K562 (cell line): ENCODE data around the gene DGKK. TPM values are rescaled to one million over a fixed set of nuclear protein-coding genes. Genes with fewer than 3 reads are reported as not detected.

Experiments used
- ATAC-seq: fragments of 200-7000 bp; cut with Tn5 transposase; 3 replicates; pipeline ENCODE4 v1.9.1; 2020; ENCODE audit warnings: moderate library complexity
- BruUV-seq: library from RNA; stranded (reverse); fragments of 400-500 nt; replicated peaks from 2 replicates; lab custom pipeline; 2021; lab: Mats Ljungman, UMichigan
- CTCF ChIA-PET: fragments of 300-600 bp; formaldehyde crosslinking; extraction: SDS; loops from one replicate; lab custom pipeline; 2021; ENCODE audit warnings: low intra/inter-chr PET ratio; lab: Yijun Ruan, JAX
- POLR2A ChIA-PET: fragments of 300-600, 350-650 bp; sonication (Branson Sonifier 250); formaldehyde crosslinking; extraction: SDS; loops from one replicate; lab custom pipeline; 2021; ENCODE audit warnings: antibody characterized with exemption, inconsistent platforms; lab: Yijun Ruan, JAX
- DNase-seq, 4 experiments: peaks; one replicate each; pipeline versions ENCODE4 v3.0.0 to v3.0.0-alpha.2; 2011 to 2018; ENCODE audit warnings: low spot score in 3 of 4, mixed read lengths in 3 of 4; ENCODE audit errors: extremely low read depth in 1 of 4
- FAIRE-seq: peaks from 2 replicates; lab custom pipeline; 2011; peaks lifted over from hg19 to GRCh38; lab: Jason Lieb, UNC
- H2AFZ ChIP-seq: 2 replicates; pipeline ENCODE4 v1.6.0; 2011; ENCODE audit warnings: low read depth, low read length, control low read depth, inconsistent platforms
- H3K27ac ChIP-seq: fragments of 200-600 bp; 3 replicates; pipeline ENCODE4 v1.8.0; 2011; ENCODE audit warnings: low read depth, mild to moderate bottlenecking, control low read depth, inconsistent platforms, low read length, moderate library complexity, mixed read lengths; ENCODE audit errors: extremely low read depth
- H3K27me3 ChIP-seq, 2 experiments: fragments of 300-600 bp in 1 of 2; 2 replicates in 1 of 2; 3 replicates in 1 of 2; pipeline versions ENCODE4 v1.6.0 to v1.8.0; 2011; ENCODE audit warnings: inconsistent platforms in 2 of 2, low read length in 2 of 2, mild to moderate bottlenecking in 1 of 2, mixed read lengths in 1 of 2, moderate library complexity in 1 of 2; ENCODE audit not compliant: control insufficient read depth in 2 of 2, insufficient read depth in 2 of 2
- H3K36me3 ChIP-seq: fragments of 300-600 bp; 3 replicates; pipeline ENCODE4 v1.8.0; 2011; ENCODE audit warnings: mild to moderate bottlenecking, low read length, inconsistent platforms; ENCODE audit not compliant: control insufficient read depth, insufficient read depth
- H3K4me1 ChIP-seq, 2 experiments: fragments of 200-600 bp in 1 of 2; replicated peaks in 1 of 2; 2 replicates in 1 of 2; 3 replicates in 1 of 2; pipeline versions ENCODE4 v1.5.1 to v1.8.0; 2011; ENCODE audit warnings: inconsistent platforms in 2 of 2, low read length in 2 of 2, mild to moderate bottlenecking in 1 of 2, mixed read lengths in 1 of 2, moderate library complexity in 1 of 2; ENCODE audit not compliant: control insufficient read depth in 2 of 2, insufficient read depth in 2 of 2
- H3K4me2 ChIP-seq: 2 replicates; pipeline ENCODE4 v1.6.1; 2011; ENCODE audit warnings: low read length, control low read depth, inconsistent platforms, mixed read lengths; ENCODE audit not compliant: insufficient read depth
- H3K4me3 ChIP-seq: fragments of 200-600 bp; sonication (generic), shearing (Covaris generic); 2 replicates; pipeline ENCODE4 v1.5.1; 2016; ENCODE audit warnings: control low read depth, inconsistent platforms
- H3K79me2 ChIP-seq: fragments of 200-600 bp; 3 replicates; pipeline ENCODE4 v1.8.0; 2011; ENCODE audit warnings: low read length, inconsistent platforms; ENCODE audit not compliant: control insufficient read depth, insufficient read depth
- H3K9ac ChIP-seq, 2 experiments: 2 replicates each; pipeline versions ENCODE4 v1.6.0 to v1.6.1; 2011; ENCODE audit warnings: low read depth in 2 of 2, low read length in 2 of 2, control low read depth in 1 of 2, inconsistent platforms in 1 of 2, mild to moderate bottlenecking in 1 of 2, mixed read lengths in 1 of 2; ENCODE audit not compliant: insufficient read depth in 1 of 2
- H3K9me1 ChIP-seq: one replicate; pipeline ENCODE4 v1.6.0; 2011; ENCODE audit warnings: inconsistent platforms, mild to moderate bottlenecking, low read length, moderate library complexity; ENCODE audit not compliant: control insufficient read depth, insufficient read depth
- H3K9me3 ChIP-seq: replicated peaks from 2 replicates; pipeline ENCODE4 v1.5.1; 2011; ENCODE audit warnings: low read depth, low read length, inconsistent platforms; ENCODE audit not compliant: control insufficient read depth, insufficient read depth
- H4K20me1 ChIP-seq: replicated peaks from 2 replicates; pipeline ENCODE4 v1.6.1; 2011; ENCODE audit warnings: low read length, inconsistent platforms, mixed read lengths; ENCODE audit not compliant: control insufficient read depth, insufficient read depth
- C11orf30 ChIP-seq: fragments of 450-650 bp; IDR thresholded peaks from 2 replicates; pipeline ENCODE4 v1.6.1; 2016; ENCODE audit warnings: low read depth, mild to moderate bottlenecking
- CCAR2 ChIP-seq: fragments of 200-400 bp; formaldehyde crosslinking; IDR thresholded peaks from 2 replicates; pipeline ENCODE4 v1.6.1; 2017; ENCODE audit warnings: mild to moderate bottlenecking, low read depth, low read length
- FOXA3 ChIP-seq, 2 experiments: fragments of 450-650 bp in 1 of 2; sonication (generic) in 1 of 2; formaldehyde crosslinking; IDR thresholded peaks in 1 of 2; conservative IDR thresholded peaks in 1 of 2; 2 replicates each; pipeline versions ENCODE4 v1.4.0 to v1.8.0; 2020 to 2022; ENCODE audit warnings: mild to moderate bottlenecking in 2 of 2, missing genetic modification reagents in 1 of 2
- KLF10 ChIP-seq: fragments of 250-450 bp; sonication (Bioruptor Pico); IDR thresholded peaks from 2 replicates; pipeline ENCODE4 v1.6.1; 2021; ENCODE audit warnings: matching md5 sums
- MAFK ChIP-seq: IDR thresholded peaks from 2 replicates; pipeline ENCODE4 v1.6.1; 2011; ENCODE audit warnings: low read length, improper control_type of control experiment
- MITF ChIP-seq: IDR thresholded peaks from 2 replicates; pipeline ENCODE4 v1.6.1; 2014; ENCODE audit warnings: antibody characterized with exemption
- SMAD2 ChIP-seq: fragments of 150-350 bp; IDR thresholded peaks from 2 replicates; pipeline ENCODE4 v1.6.1; 2014; ENCODE audit warnings: low read depth, mild to moderate bottlenecking, low read length
- SMARCA5 ChIP-seq: fragments of 450-650 bp; IDR thresholded peaks from 2 replicates; pipeline ENCODE4 v1.6.1; 2016
- TAF15 ChIP-seq: fragments of 200-400 bp; formaldehyde crosslinking; IDR thresholded peaks from 2 replicates; pipeline ENCODE4 v1.6.1; 2017; ENCODE audit warnings: mild to moderate bottlenecking, low read depth, low read length, moderate library complexity
- TEAD1 ChIP-seq, 2 experiments: fragments of 450-650 bp in 1 of 2; sonication (generic) in 1 of 2; formaldehyde crosslinking; IDR thresholded peaks; 2 replicates each; pipeline versions ENCODE4 v1.4.0 to v1.8.0; 2020 to 2022; ENCODE audit warnings: mild to moderate bottlenecking in 2 of 2, missing genetic modification reagents in 1 of 2
- ZBTB49 ChIP-seq: sonication (generic); formaldehyde crosslinking; IDR thresholded peaks from 2 replicates; pipeline ENCODE4 v1.8.0; 2022; ENCODE audit warnings: missing genetic modification reagents, mild to moderate bottlenecking, borderline replicate concordance
- ZC3H11A ChIP-seq: IDR thresholded peaks from 2 replicates; pipeline ENCODE4 v1.6.1; 2012; ENCODE audit warnings: low read depth, low read length, improper control_type of control experiment
- ZNF316 ChIP-seq: fragments of 450-650 bp; IDR thresholded peaks from 2 replicates; pipeline ENCODE4 v1.6.1; 2016
- in situ Hi-C: fragments of 300-500 bp; cut with MboI; formaldehyde crosslinking; loops from 4 replicates; pipeline ENCODE4 v1.15.0; 2018; ENCODE audit warnings: inconsistent platforms, mixed read lengths
- intact Hi-C: fragments of 100-400 bp; cut with micrococcal nuclease; formaldehyde crosslinking; loops from 2 replicates; pipeline ENCODE4 v1.14.2; 2022
- polyA plus RNA-seq, 8 experiments: library from polyadenylated mRNA; depleted of rRNA in 4 of 8; stranded (reverse) in 5 of 8; unstranded in 3 of 8; fragments of >200 nt; fragmentation: Nextera tagmentation in 2 of 8; fragmentation: Illumina TruSeq in 1 of 8; extraction: Ambion mirVana in 2 of 8; extraction: Trizol in 1 of 8; gene quantifications; 2 replicates each; pipeline versions ENCODE4 v1.2.1 to v1.2.3, GENCODE V29; 2011 to 2014; ENCODE audit warnings: inconsistent platforms in 1 of 8, missing spikeins in 1 of 8
- total RNA-seq, 7 experiments: library from RNA; depleted of rRNA in 6 of 7; stranded (reverse); fragments of >200 nt in 6 of 7; fragmentation: Illumina TruSeq in 2 of 7; extraction: Trizol in 2 of 7; gene quantifications; 2 replicates each; pipeline versions ENCODE4 v1.2.1 to v1.2.3, GENCODE V29; 2011 to 2021; ENCODE audit warnings: low replicate concordance in 1 of 7

Gene DGKK
- total and polyA plus RNA-seq, 9 of the 15 experiments (the other 6 are each of a cell fraction or from before 2014, with no cell fraction given), result not detected

GRCh38 chrX:50452782-50453181 lies 17.8 kb downstream of the DGKK start:
- Histone ChIP-seq H3K27me3 (no peaks in the 10 kb centered on the region), H3K4me1 (no peaks in the 10 kb centered on the region), H3K27ac (no peak overlapping the region), H3K79me2 (no peaks in the 10 kb centered on the region), H3K9me3 (no peaks in the 10 kb centered on the region), H3K4me3 (no peak overlapping the region), H3K4me2 (no peak overlapping the region), H3K36me3 (no peaks in the 10 kb centered on the region), H3K9me1 (no peaks in the 10 kb centered on the region), H2AFZ (no peak overlapping the region), H4K20me1 (no peaks in the 10 kb centered on the region), H3K9ac (no peak overlapping the region)
- ATAC-seq (no peak), FAIRE-seq (no peak), DNase-seq (no peak)
- in situ Hi-C loops, result no loop called here
- ChIA-PET CTCF (no interaction called here), POLR2A (interaction anchor here (0.6 kb wide), 1 partner anchor 1621 kb away, joined by 3 read pairs; no protein-coding TSS in a partner anchor)
- TF ChIP-seq ZBTB49 (CRISPR knock-in tag), result no peak
- TF ChIP-seq TEAD1 (CRISPR knock-in tag; IDR thresholded peaks at IDR 0.05), result no peak
- TF ChIP-seq TAF15, result no peak
- no peak for TF ChIP-seq ZC3H11A
- TF ChIP-seq MITF, result no peak
- TF ChIP-seq SMAD2, result no peak
- no peak for TF ChIP-seq CCAR2
- no peak for TF ChIP-seq FOXA3 (CRISPR knock-in tag; conservative IDR thresholded peaks at IDR 0.05 in 1 of 2, IDR thresholded peaks at IDR 0.05 in 1 of 2)
- TF ChIP-seq KLF10 (CRISPR knock-in tag), result no peak
- no peak for TF ChIP-seq SMARCA5
- TF ChIP-seq ZNF316, result peak; percentile 36
- peak; percentile 43; the same call in 1 of the 2 replicates for TF ChIP-seq C11orf30
- 0 out of 2 replicates have a peak, but pooled peaks have one; percentile 7 for TF ChIP-seq MAFK
- no TSS peak for BruUV-seq
- intact Hi-C loops, result no loop called here
